PC-3 (cell line): ENCODE results near the gene RPL12.

ENCODE experiments used
- EZH2 ChIP-seq: fragments of 300-600 bp; sonication (generic); IDR thresholded peaks from one replicate; pipeline ENCODE4 v1.6.1; 2017; ENCODE audit warnings: antibody characterized with exemption, mild to moderate bottlenecking, low read length; ENCODE audit not compliant: unreplicated experiment
- EZH2phosphoT487 ChIP-seq: fragments of 300-600 bp; sonication (generic); IDR thresholded peaks from 2 replicates; pipeline ENCODE4 v1.6.1; 2018; ENCODE audit warnings: mild to moderate bottlenecking, antibody characterized with exemption, low read length, borderline replicate concordance
- TF ChIP-seq, protein P1 (sequence below): fragments of 300-600 bp; sonication (generic); conservative IDR thresholded peaks from 2 replicates; pipeline ENCODE4 v1.5.1; 2017; ENCODE audit warnings: antibody characterized with exemption, low read depth, mild to moderate bottlenecking, low read length

DNA sequence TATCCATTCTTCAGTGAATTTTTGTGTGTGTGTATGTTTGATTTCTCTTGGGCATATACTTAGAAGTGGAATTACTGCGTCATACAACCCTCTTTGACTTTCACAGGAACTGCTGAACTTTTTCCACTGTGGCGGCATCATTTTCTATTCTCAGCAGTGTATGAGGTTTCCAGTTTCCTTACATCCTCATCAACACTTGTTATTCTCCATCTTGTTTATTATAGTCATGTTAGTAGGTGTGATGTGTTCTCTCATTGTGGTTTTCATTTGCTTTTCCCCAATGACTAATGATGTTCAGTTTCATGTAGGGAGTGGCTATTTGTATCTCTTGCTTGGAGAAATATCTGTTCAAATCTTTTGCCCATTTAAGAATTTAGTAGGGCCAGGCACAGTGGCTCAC, 24.4 kb downstream of the RPL12 start:
- TF ChIP-seq, protein P1, sequence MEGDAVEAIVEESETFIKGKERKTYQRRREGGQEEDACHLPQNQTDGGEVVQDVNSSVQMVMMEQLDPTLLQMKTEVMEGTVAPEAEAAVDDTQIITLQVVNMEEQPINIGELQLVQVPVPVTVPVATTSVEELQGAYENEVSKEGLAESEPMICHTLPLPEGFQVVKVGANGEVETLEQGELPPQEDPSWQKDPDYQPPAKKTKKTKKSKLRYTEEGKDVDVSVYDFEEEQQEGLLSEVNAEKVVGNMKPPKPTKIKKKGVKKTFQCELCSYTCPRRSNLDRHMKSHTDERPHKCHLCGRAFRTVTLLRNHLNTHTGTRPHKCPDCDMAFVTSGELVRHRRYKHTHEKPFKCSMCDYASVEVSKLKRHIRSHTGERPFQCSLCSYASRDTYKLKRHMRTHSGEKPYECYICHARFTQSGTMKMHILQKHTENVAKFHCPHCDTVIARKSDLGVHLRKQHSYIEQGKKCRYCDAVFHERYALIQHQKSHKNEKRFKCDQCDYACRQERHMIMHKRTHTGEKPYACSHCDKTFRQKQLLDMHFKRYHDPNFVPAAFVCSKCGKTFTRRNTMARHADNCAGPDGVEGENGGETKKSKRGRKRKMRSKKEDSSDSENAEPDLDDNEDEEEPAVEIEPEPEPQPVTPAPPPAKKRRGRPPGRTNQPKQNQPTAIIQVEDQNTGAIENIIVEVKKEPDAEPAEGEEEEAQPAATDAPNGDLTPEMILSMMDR = no peak
- TF ChIP-seq EZH2 (no peak), EZH2phosphoT487 (no peak)
